Epithelial cell of esophagus (primary cell): Measurements from ENCODE around the gene CHD9.

Experiments used
- DNase-seq: peaks from one replicate; pipeline ENCODE4 v3.0.0; 2010; ENCODE audit warnings: low read depth
- H3K4me3 ChIP-seq: 2 replicates; pipeline ENCODE4 v1.5.1; 2011; ENCODE audit warnings: mild to moderate bottlenecking, low read length, control low read depth
- TF ChIP-seq, protein P1 (sequence below): IDR thresholded peaks from 2 replicates; pipeline ENCODE4 v1.5.1; 2011; ENCODE audit warnings: low read depth, mild to moderate bottlenecking, low read length, control low read depth, inconsistent platforms; ENCODE audit not compliant: insufficient read depth; ENCODE audit errors: missing control alignments

CHD9 gene

DNA sequence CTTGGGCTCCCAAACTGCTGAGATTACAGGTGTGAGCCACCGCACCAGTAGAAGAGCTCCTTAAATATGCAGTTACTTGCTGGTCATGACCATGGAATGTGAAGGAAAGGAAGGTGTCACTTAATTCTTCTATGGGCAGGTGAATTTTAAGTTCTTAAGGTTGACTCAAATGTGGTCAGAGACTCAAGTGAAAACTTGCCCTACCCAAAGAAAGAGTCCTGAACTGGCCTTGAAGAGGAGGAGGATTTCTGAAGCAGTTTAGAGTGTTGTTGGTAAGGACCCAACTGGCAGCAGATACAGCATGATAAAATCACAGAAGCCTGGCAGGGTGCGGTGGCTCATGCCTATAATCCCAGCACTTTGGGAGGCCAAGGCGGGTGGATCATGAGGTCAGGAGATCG, 29.4 kb downstream of the CHD9 start:
- DNase-seq, result peak; percentile 95
- no peak overlapping the region for H3K4me3 ChIP-seq
- TF ChIP-seq, protein P1, sequence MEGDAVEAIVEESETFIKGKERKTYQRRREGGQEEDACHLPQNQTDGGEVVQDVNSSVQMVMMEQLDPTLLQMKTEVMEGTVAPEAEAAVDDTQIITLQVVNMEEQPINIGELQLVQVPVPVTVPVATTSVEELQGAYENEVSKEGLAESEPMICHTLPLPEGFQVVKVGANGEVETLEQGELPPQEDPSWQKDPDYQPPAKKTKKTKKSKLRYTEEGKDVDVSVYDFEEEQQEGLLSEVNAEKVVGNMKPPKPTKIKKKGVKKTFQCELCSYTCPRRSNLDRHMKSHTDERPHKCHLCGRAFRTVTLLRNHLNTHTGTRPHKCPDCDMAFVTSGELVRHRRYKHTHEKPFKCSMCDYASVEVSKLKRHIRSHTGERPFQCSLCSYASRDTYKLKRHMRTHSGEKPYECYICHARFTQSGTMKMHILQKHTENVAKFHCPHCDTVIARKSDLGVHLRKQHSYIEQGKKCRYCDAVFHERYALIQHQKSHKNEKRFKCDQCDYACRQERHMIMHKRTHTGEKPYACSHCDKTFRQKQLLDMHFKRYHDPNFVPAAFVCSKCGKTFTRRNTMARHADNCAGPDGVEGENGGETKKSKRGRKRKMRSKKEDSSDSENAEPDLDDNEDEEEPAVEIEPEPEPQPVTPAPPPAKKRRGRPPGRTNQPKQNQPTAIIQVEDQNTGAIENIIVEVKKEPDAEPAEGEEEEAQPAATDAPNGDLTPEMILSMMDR, result no peak

DNA sequence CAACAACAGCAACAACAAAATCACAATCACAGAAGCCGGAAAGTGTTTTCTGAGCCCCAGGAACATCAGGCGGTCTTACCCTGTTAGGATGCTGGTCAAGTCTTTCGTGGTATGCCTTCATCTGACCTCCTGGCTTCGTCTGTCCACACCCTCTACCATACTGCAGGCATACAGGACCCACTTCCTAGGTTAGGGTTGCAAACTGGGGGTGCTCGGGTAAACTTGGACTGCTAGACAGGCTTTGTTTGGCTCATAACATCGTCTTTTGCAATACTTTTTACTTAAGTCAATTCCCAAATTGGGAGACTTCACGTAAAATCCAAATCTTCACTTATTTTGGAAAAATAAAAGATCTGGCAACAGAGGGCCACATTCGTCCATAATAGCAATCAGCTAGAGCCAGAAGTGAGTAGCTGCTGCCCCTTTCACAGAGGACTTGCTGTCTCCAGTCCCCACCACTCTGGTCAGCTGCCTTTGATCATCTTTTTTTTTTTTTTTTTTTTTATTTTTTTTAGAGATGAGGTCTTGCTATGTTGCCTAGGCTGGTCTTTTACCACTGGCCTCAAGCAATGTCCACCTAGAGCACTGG, 30.0 kb downstream of the CHD9 start:
- no peak overlapping the region for H3K4me3 ChIP-seq
- TF ChIP-seq, protein P1, result no peak
- DNase-seq, result no peak

DNA sequence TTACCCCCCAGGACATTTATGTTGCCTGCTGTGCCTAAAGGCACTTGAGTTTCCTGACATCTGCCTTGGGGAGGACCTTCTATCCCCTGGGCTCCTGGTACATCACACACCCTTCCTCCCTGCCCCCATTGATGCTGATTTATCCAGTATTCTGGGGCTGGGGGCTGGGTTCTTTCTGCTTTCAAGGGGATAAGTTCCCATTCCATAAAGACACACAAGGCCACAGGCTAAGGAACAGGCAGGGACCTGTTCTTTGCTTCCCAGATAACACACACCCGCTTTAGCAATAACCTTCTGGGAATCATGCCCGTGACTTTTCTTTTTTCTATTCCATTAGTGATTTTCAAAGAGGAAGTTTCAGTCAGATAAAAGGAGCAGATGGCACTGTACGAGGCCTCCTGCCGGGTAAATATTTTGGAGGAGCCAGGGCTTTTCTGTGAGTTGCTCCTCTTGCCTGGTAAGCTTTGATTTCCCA, 30.6 kb downstream of the CHD9 start:
- H3K4me3 ChIP-seq, result no peak overlapping the region
- TF ChIP-seq, protein P1, result no peak
- DNase-seq, result peak; percentile 71

DNA sequence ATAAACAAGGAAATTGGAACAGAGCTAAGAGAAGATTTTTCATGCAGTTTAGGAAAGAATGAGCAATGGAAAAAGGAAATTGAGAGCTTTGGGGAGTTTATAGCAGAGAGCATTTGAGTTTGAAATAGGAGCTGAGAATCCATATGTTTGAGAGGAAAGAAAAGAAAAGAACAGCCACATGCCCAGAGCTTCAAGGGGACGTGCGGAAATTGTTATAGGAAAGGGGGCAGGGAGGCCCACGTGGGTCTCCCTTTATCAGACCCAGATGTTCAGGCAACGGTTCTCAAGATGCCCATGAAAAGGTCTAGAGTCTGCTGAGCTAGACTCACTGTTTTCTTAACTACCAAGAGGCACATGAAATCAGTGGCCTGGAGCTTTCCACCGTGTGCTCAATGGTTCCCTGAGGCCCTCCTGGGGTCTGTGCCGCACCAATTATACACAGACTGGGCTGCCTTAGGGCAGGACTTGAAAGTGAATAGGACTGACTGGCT, 31.2 kb downstream of the CHD9 start:
- no peak overlapping the region for H3K4me3 ChIP-seq
- no peak for DNase-seq
- TF ChIP-seq, protein P1, result no peak

DNA sequence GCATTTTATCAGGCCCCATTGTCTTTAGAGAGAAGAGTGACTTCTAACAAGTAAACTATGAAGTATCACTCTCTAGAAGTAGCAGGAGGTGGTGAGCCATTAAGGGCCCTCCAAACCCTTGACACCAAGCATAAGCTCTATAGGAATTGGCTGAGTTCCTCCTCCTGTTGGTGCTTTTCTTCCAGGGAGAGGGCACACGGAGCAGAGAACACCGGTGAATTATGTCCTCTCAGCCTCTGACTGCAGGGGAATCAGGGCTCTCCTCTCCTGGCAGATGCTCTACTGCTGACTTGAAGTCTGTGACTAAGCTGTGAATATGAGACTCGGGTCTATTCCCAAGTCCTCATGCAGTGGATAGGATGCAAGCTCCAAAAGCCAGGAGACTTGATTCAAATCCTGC, 32.3 kb downstream of the CHD9 start:
- no peak for DNase-seq
- no peak overlapping the region for H3K4me3 ChIP-seq
- TF ChIP-seq, protein P1, result no peak

DNA sequence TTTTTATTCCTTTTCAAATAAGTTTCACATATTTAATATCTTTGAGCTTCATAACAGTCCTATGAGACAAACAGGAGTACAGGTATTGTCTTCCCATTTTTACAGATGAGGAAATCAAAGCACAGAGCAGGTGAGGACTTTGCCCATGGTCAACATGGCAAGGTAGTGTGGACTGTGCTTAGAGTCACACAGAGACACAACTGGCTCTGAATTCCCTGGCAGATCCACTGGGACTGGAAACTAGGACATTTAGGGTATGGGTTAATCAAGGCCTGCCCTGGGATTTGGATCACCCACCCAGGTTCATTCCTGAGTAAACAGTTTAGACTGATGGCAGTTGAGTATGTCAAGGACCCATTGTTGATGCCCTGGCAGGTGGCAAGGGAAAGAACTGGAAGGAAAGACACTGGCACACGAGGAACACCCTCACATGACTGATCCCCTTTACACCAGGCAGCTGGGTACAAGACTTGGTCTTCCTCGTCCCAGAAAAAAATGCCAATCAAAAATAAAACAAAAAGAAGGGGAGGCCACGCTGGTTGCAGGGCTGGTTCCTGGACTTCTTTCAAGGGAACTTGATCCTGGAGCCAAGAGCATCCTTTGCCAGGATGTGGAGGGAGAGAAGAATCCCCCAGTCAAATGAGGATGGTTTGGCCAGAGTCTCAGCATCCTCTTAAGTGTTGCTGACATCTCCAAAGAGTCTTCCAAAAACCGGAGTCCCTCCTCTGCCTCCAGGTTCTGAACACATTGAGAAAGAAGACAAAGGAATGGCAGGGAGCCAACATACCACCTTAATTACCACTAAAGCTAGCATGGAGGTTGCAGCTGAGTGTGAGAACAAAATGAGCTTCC, 34.9 kb downstream of the CHD9 start:
- DNase-seq, result peak; percentile 44
- TF ChIP-seq, protein P1, result no peak
- no peak overlapping the region for H3K4me3 ChIP-seq
